Stimulated activated CD8-positive, alpha-beta memory T cell treated with anti-CD3 and anti-CD28 coated beads, Interleukin-7, amount 100 ng/mL, for 1 hour (primary cell): ENCODE data around the gene PELO.

ENCODE experiments used
- DNase-seq, 2 donors: peaks; one replicate each; pipeline ENCODE4 v3.0.0-alpha.2; 2020; ENCODE audit warnings: low read depth in 2 of 2

Gene PELO

GRCh38 chr5:52831786-52832511 is 44.2 kb downstream of the PELO start:
- DNase-seq: no peak

DNA sequence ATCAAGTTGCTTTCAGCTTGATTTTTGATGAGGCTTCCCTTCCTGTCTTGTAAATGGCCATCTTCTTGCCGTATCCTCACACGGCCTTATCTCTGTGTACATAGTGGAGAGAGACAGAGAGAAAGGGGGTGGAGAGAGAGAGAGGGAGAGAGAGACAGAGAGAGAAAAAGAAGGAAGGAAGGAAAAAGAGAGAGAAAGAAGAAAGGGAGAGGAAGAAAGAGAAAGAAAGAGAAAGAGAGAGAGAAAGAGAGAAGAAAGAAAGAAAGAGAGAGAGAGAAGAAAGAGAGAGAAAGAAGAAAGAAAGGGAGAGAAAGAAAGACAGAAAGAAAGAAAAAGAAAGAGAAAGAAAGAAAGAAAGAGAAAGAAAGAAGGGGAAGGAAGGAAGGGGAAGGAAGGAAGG is 46.6 kb downstream of the PELO start:
- no peak for DNase-seq

DNA sequence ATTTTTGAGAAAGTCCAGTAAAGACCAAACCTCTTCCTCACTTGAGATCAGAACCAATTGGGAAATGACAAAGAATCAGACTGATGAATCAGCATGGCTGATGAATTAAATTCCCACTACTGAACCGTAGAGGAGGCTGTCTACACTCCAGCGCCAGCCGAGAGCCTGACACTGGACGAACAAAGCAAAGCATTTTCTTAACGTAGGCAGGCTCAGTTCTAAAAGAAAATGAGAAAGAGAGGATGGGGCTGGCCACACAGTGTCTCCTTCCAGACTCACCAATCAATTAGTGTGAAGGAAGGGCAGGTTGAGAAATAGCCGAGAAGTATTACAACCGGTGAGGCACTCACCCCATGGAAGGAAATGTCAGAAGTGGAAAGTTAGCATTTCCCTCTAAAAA is 49.4 kb downstream of the PELO start:
- no peak for DNase-seq
